ENCODE results near the gene MAMSTR. TPM values are rescaled to one million over a fixed set of nuclear protein-coding genes. Genes with fewer than 3 reads are reported as not detected.

MAMSTR gene
- total and polyA plus RNA-seq, 9 of the 15 experiments (the other 6 are each of a cell fraction or from before 2014, with no cell fraction given) = 0.08 to 1.00 (median 0.40) TPM; not detected in 1

GRCh38 chr19:48674921-48675824 lies 44.4 kb downstream of the MAMSTR start (continued):
- no peak for TF ChIP-seq GMEB1 (CRISPR knock-in tag; IDR thresholded peaks at IDR 0.05)
- no peak for TF ChIP-seq MXD1 (CRISPR knock-in tag; IDR thresholded peaks at IDR 0.05; ENCODE audit: borderline replicate concordance, poor library complexity, severe bottlenecking)
- peak; percentile 52 for TF ChIP-seq ZFX (CRISPR knock-in tag; IDR thresholded peaks at IDR 0.05)
- TF ChIP-seq HMGN3 (IDR thresholded peaks at IDR 0.05; ENCODE audit: borderline replicate concordance, extremely low read depth, insufficient read length, low read depth, low read length) = no peak
- no peak for TF ChIP-seq RBM39 (optimal IDR thresholded peaks at IDR 0.05; ENCODE audit: low read depth, low read length)
- no peak for TF ChIP-seq SIN3B (IDR thresholded peaks at IDR 0.05; ENCODE audit: low read depth)
- TF ChIP-seq RREB1 (CRISPR knock-in tag; IDR thresholded peaks at IDR 0.05) = no peak
- TF ChIP-seq MLLT1 (IDR thresholded peaks at IDR 0.05) = no peak
- TF ChIP-seq ZNF174 (CRISPR knock-in tag; IDR thresholded peaks at IDR 0.05) = no peak
- TF ChIP-seq FOXA3 (CRISPR knock-in tag; conservative IDR thresholded peaks at IDR 0.05 in 1 of 2, IDR thresholded peaks at IDR 0.05 in 1 of 2) = 0 out of 4 replicates have a peak, but pooled peaks of 1 of the 2 experiments have one; percentile 29
- TF ChIP-seq PHF20 (IDR thresholded peaks at IDR 0.05; ENCODE audit: partially characterized antibody) = no peak
- TF ChIP-seq RAD21 (CRISPR knock-in tag; conservative IDR thresholded peaks at IDR 0.05 in 1 of 2, IDR thresholded peaks at IDR 0.05 in 1 of 2) = peak; percentile 80 to 88
- 0 out of 2 replicates have a peak, but pooled peaks have one; percentile 25 for TF ChIP-seq RBFOX2 (IDR thresholded peaks at IDR 0.05; ENCODE audit: low read depth, low read length)
- TF ChIP-seq CXXC5 (CRISPR knock-in tag; IDR thresholded peaks at IDR 0.05) = 0 out of 2 replicates have a peak, but pooled peaks have one; percentile 27
- no peak for TF ChIP-seq PRPF4 (IDR thresholded peaks at IDR 0.05; ENCODE audit: insufficient read depth, low read depth, low read length, poor library complexity, severe bottlenecking)

Measured in K562 (cell line).